K562 (cell line): ENCODE measurements around the gene GLDC. TPM values are rescaled to one million over a fixed set of nuclear protein-coding genes. Genes with fewer than 3 reads are reported as not detected.

Experiments used
- ATAC-seq: fragments of 200-7000 bp; cut with Tn5 transposase; 3 replicates; pipeline ENCODE4 v1.9.1; 2020; ENCODE audit warnings: moderate library complexity
- BruUV-seq: library from RNA; stranded (reverse); fragments of 400-500 nt; replicated peaks from 2 replicates; lab custom pipeline; 2021; lab: Mats Ljungman, UMichigan
- CTCF ChIA-PET: fragments of 300-600 bp; formaldehyde crosslinking; extraction: SDS; loops from one replicate; lab custom pipeline; 2021; ENCODE audit warnings: low intra/inter-chr PET ratio; lab: Yijun Ruan, JAX
- POLR2A ChIA-PET: fragments of 300-600, 350-650 bp; sonication (Branson Sonifier 250); formaldehyde crosslinking; extraction: SDS; loops from one replicate; lab custom pipeline; 2021; ENCODE audit warnings: antibody characterized with exemption, inconsistent platforms; lab: Yijun Ruan, JAX
- DNase-seq, 4 experiments: peaks; one replicate each; pipeline versions ENCODE4 v3.0.0 to v3.0.0-alpha.2; 2011 to 2018; ENCODE audit warnings: low spot score in 3 of 4, mixed read lengths in 3 of 4; ENCODE audit errors: extremely low read depth in 1 of 4
- FAIRE-seq: peaks from 2 replicates; lab custom pipeline; 2011; peaks lifted over from hg19 to GRCh38; lab: Jason Lieb, UNC
- H2AFZ ChIP-seq: 2 replicates; pipeline ENCODE4 v1.6.0; 2011; ENCODE audit warnings: low read depth, low read length, control low read depth, inconsistent platforms
- H3K27ac ChIP-seq: fragments of 200-600 bp; 3 replicates; pipeline ENCODE4 v1.8.0; 2011; ENCODE audit warnings: low read depth, mild to moderate bottlenecking, control low read depth, inconsistent platforms, low read length, moderate library complexity, mixed read lengths; ENCODE audit errors: extremely low read depth
- H3K27me3 ChIP-seq, 2 experiments: fragments of 300-600 bp in 1 of 2; 2 replicates in 1 of 2; 3 replicates in 1 of 2; pipeline versions ENCODE4 v1.6.0 to v1.8.0; 2011; ENCODE audit warnings: inconsistent platforms in 2 of 2, low read length in 2 of 2, mild to moderate bottlenecking in 1 of 2, mixed read lengths in 1 of 2, moderate library complexity in 1 of 2; ENCODE audit not compliant: control insufficient read depth in 2 of 2, insufficient read depth in 2 of 2
- H3K36me3 ChIP-seq: fragments of 300-600 bp; 3 replicates; pipeline ENCODE4 v1.8.0; 2011; ENCODE audit warnings: mild to moderate bottlenecking, low read length, inconsistent platforms; ENCODE audit not compliant: control insufficient read depth, insufficient read depth
- H3K4me1 ChIP-seq, 2 experiments: fragments of 200-600 bp in 1 of 2; replicated peaks in 1 of 2; 2 replicates in 1 of 2; 3 replicates in 1 of 2; pipeline versions ENCODE4 v1.5.1 to v1.8.0; 2011; ENCODE audit warnings: inconsistent platforms in 2 of 2, low read length in 2 of 2, mild to moderate bottlenecking in 1 of 2, mixed read lengths in 1 of 2, moderate library complexity in 1 of 2; ENCODE audit not compliant: control insufficient read depth in 2 of 2, insufficient read depth in 2 of 2
- H3K4me2 ChIP-seq: 2 replicates; pipeline ENCODE4 v1.6.1; 2011; ENCODE audit warnings: low read length, control low read depth, inconsistent platforms, mixed read lengths; ENCODE audit not compliant: insufficient read depth
- H3K4me3 ChIP-seq: fragments of 200-600 bp; sonication (generic), shearing (Covaris generic); 2 replicates; pipeline ENCODE4 v1.5.1; 2016; ENCODE audit warnings: control low read depth, inconsistent platforms
- H3K79me2 ChIP-seq: fragments of 200-600 bp; 3 replicates; pipeline ENCODE4 v1.8.0; 2011; ENCODE audit warnings: low read length, inconsistent platforms; ENCODE audit not compliant: control insufficient read depth, insufficient read depth
- H3K9ac ChIP-seq, 2 experiments: 2 replicates each; pipeline versions ENCODE4 v1.6.0 to v1.6.1; 2011; ENCODE audit warnings: low read depth in 2 of 2, low read length in 2 of 2, control low read depth in 1 of 2, inconsistent platforms in 1 of 2, mild to moderate bottlenecking in 1 of 2, mixed read lengths in 1 of 2; ENCODE audit not compliant: insufficient read depth in 1 of 2
- H3K9me1 ChIP-seq: one replicate; pipeline ENCODE4 v1.6.0; 2011; ENCODE audit warnings: inconsistent platforms, mild to moderate bottlenecking, low read length, moderate library complexity; ENCODE audit not compliant: control insufficient read depth, insufficient read depth
- H3K9me3 ChIP-seq: replicated peaks from 2 replicates; pipeline ENCODE4 v1.5.1; 2011; ENCODE audit warnings: low read depth, low read length, inconsistent platforms; ENCODE audit not compliant: control insufficient read depth, insufficient read depth
- H4K20me1 ChIP-seq: replicated peaks from 2 replicates; pipeline ENCODE4 v1.6.1; 2011; ENCODE audit warnings: low read length, inconsistent platforms, mixed read lengths; ENCODE audit not compliant: control insufficient read depth, insufficient read depth
- ATF4 ChIP-seq: fragments of 450-650 bp; formaldehyde crosslinking; IDR thresholded peaks from 2 replicates; pipeline ENCODE4 v1.4.0; 2022; ENCODE audit warnings: mild to moderate bottlenecking, moderate library complexity
- CCNT2 ChIP-seq: IDR thresholded peaks from 2 replicates; pipeline ENCODE4 v1.6.1; 2011; ENCODE audit warnings: borderline replicate concordance, low read depth, mild to moderate bottlenecking, moderate library complexity, mixed read lengths, low read length; ENCODE audit not compliant: insufficient read length; ENCODE audit errors: extremely low read depth
- CEBPZ ChIP-seq: fragments of 150-350 bp; IDR thresholded peaks from 2 replicates; pipeline ENCODE4 v1.6.1; 2014; ENCODE audit warnings: low read depth, mild to moderate bottlenecking, low read length, borderline replicate concordance
- ELK1 ChIP-seq: sonication (generic); formaldehyde crosslinking; IDR thresholded peaks from 2 replicates; pipeline ENCODE4 v1.8.1; 2022; ENCODE audit warnings: missing genetic modification reagents
- TCF15 ChIP-seq: fragments of 250-450 bp; sonication (Bioruptor Pico); IDR thresholded peaks from 2 replicates; pipeline ENCODE4 v1.8.0; 2022; ENCODE audit warnings: moderate library complexity, mild to moderate bottlenecking, inconsistent platforms
- USF2 ChIP-seq: sonication (generic); formaldehyde crosslinking; IDR thresholded peaks from 2 replicates; pipeline ENCODE4 v1.5.0; 2020; ENCODE audit warnings: missing genetic modification reagents
- WGBS: fragments of 100-300 bp; shearing (Covaris generic); methylation state at CpG from one replicate; pipeline ENCODE4 v1.1.6; 2016; ENCODE audit warnings: low coverage, mixed read lengths; ENCODE audit not compliant: insufficient coverage; ENCODE audit errors: missing lambda C conversion rate; 5-methylcytosine and 5-hydroxymethylcytosine counted together
- in situ Hi-C: fragments of 300-500 bp; cut with MboI; formaldehyde crosslinking; loops from 4 replicates; pipeline ENCODE4 v1.15.0; 2018; ENCODE audit warnings: inconsistent platforms, mixed read lengths
- intact Hi-C: fragments of 100-400 bp; cut with micrococcal nuclease; formaldehyde crosslinking; loops from 2 replicates; pipeline ENCODE4 v1.14.2; 2022
- polyA plus RNA-seq, 8 experiments: library from polyadenylated mRNA; depleted of rRNA in 4 of 8; stranded (reverse) in 5 of 8; unstranded in 3 of 8; fragments of >200 nt; fragmentation: Nextera tagmentation in 2 of 8; fragmentation: Illumina TruSeq in 1 of 8; extraction: Ambion mirVana in 2 of 8; extraction: Trizol in 1 of 8; gene quantifications; 2 replicates each; pipeline versions ENCODE4 v1.2.1 to v1.2.3, GENCODE V29; 2011 to 2014; ENCODE audit warnings: inconsistent platforms in 1 of 8, missing spikeins in 1 of 8
- total RNA-seq, 7 experiments: library from RNA; depleted of rRNA in 6 of 7; stranded (reverse); fragments of >200 nt in 6 of 7; fragmentation: Illumina TruSeq in 2 of 7; extraction: Trizol in 2 of 7; gene quantifications; 2 replicates each; pipeline versions ENCODE4 v1.2.1 to v1.2.3, GENCODE V29; 2011 to 2021; ENCODE audit warnings: low replicate concordance in 1 of 7

The GLDC gene
- total and polyA plus RNA-seq, 9 of the 15 experiments (the other 6 are each of a cell fraction or from before 2014, with no cell fraction given), result 0.03 to 0.27 (median 0.08) TPM; not detected in 6

GRCh38 chr9:6525326-6526045 lies 120.0 kb downstream of the GLDC start:
- Histone ChIP-seq H3K36me3 (no peaks in the 10 kb centered on the region), H3K79me2 (no peaks in the 10 kb centered on the region), H2AFZ (no peak overlapping the region), H3K9me3 (no peaks in the 10 kb centered on the region), H3K9me1 (no peaks in the 10 kb centered on the region), H3K4me1 (no peaks in the 10 kb centered on the region), H3K4me2 (no peak overlapping the region), H3K27ac (no peak overlapping the region), H3K27me3 (no peaks in the 10 kb centered on the region; a peak in 2 of 5 replicates), H4K20me1 (no peaks in the 10 kb centered on the region), H3K4me3 (no peak overlapping the region), H3K9ac (no peak overlapping the region)
- ChIA-PET POLR2A (interaction anchor here (0.7 kb wide), 1 partner anchor 112 kb away, joined by 4 read pairs; the partner anchor contains the start of gene UHRF2), CTCF (no interaction called here)
- WGBS, result 0% methylated on average over 2 of the region's 2 CpGs
- DNase-seq (no peak), ATAC-seq (no peak), FAIRE-seq (no peak)
- no TSS peak for BruUV-seq
- intact Hi-C loops (no loop called here), in situ Hi-C loops (no loop called here)
- TF ChIP-seq CCNT2, result no peak
- no peak for TF ChIP-seq CEBPZ
- TF ChIP-seq USF2 (CRISPR knock-in tag), result no peak
- no peak for TF ChIP-seq ELK1 (CRISPR knock-in tag)
- no peak for TF ChIP-seq TCF15 (CRISPR knock-in tag)
- TF ChIP-seq ATF4 (CRISPR knock-in tag), result no peak
